ENCODE results near the gene GJB5. TPM values are rescaled to one million over a fixed set of nuclear protein-coding genes. Genes with fewer than 3 reads are reported as not detected.

GJB5 gene
- total RNA-seq, 1 donor from 2014 or later, result not detected

DNA sequence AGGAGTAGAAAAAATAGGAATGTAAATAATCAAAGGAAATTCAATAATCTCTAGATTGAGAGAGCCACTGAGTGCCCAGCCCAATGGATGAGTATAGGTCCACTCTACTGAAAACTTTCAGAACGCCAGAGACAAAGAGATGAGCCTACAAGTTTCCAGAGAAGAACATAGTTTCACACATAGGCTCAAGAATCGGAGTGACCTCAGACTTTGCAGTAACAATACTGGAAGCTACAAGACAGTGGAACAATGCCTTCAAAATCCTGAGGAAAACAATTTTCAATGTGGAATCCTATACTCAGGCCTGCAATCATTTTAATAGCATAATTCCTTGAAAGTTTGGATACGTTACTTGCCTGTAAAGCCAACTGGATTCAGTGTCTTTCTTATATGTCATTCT, 48.9 kb downstream of the GJB5 start:
- no peak for DNase-seq (ENCODE audit: low read depth)
- no peak overlapping the region for H3K4me3 ChIP-seq (ENCODE audit: low read depth, low read length)
- TF ChIP-seq, protein P1, sequence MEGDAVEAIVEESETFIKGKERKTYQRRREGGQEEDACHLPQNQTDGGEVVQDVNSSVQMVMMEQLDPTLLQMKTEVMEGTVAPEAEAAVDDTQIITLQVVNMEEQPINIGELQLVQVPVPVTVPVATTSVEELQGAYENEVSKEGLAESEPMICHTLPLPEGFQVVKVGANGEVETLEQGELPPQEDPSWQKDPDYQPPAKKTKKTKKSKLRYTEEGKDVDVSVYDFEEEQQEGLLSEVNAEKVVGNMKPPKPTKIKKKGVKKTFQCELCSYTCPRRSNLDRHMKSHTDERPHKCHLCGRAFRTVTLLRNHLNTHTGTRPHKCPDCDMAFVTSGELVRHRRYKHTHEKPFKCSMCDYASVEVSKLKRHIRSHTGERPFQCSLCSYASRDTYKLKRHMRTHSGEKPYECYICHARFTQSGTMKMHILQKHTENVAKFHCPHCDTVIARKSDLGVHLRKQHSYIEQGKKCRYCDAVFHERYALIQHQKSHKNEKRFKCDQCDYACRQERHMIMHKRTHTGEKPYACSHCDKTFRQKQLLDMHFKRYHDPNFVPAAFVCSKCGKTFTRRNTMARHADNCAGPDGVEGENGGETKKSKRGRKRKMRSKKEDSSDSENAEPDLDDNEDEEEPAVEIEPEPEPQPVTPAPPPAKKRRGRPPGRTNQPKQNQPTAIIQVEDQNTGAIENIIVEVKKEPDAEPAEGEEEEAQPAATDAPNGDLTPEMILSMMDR (conservative IDR thresholded peaks at IDR 0.05; ENCODE audit: low read depth, low read length), result no peak

DNA sequence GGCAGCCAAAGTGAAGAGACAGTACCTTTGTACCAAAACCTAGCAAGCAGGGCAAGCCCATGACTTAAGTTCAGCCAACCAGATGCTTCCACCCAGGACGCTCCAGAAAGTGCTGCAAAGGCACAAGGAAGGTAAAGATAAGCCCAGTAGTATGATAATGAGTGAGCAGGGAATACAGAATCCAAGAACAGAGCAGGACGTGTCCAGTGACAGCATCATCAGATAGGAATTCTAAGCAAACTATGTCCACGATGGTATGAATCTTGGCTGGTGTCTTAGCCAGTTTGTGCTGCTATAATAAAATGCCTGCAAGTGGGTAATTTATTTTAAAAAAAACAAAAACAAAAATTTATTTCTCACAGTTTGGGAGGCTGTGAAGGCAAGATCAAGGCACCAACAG, 51.5 kb downstream of the GJB5 start:
- no peak overlapping the region for H3K4me3 ChIP-seq (ENCODE audit: low read depth, low read length)
- DNase-seq (ENCODE audit: low read depth), result no peak
- TF ChIP-seq, protein P1 (conservative IDR thresholded peaks at IDR 0.05; ENCODE audit: low read depth, low read length), result no peak

Other genes starting within 250 kb of the GJB5 start
- gene GJB4, start 4.7 kb downstream of the GJB5 start, total RNA-seq, result 0.87 and 2.9 TPM in 2 replicates
- 25.0 and 40.6 TPM in 2 replicates for gene GJB3, start 26.2 kb downstream of the GJB5 start, total RNA-seq
- not detected in 2 replicates for gene GJA4, start 38.0 kb downstream of the GJB5 start, total RNA-seq
- gene SMIM12, start 104.7 kb downstream of the GJB5 start, total RNA-seq, result 30.8 and 54.0 TPM in 2 replicates
- 0.22 and 0.81 TPM in 2 replicates for gene DLGAP3, start 174.6 kb downstream of the GJB5 start, total RNA-seq
- 20.1 and 28.8 TPM in 2 replicates for gene TMEM35B, start 230.3 kb downstream of the GJB5 start, total RNA-seq